K562 (cell line): Measurements from ENCODE around the gene SRCAP. TPM values are rescaled to one million over a fixed set of nuclear protein-coding genes. Genes with fewer than 3 reads are reported as not detected.
A peak's percentile ranks its signal among the peaks of the same experiment; 100 is the strongest.

Experiments used
- ATF1 ChIP-seq, 2 experiments: fragments of 450-650 bp in 1 of 2; IDR thresholded peaks; 2 replicates each; pipeline ENCODE4 v1.6.1; 2016; ENCODE audit warnings: missing compliant biosample characterization in 1 of 2, missing genetic modification characterization in 1 of 2
- E2F3 ChIP-seq: fragments of 250-450 bp; sonication (Bioruptor Pico); IDR thresholded peaks from 2 replicates; pipeline ENCODE4 v1.4.0; 2020; ENCODE audit warnings: mild to moderate bottlenecking
- NFE2 ChIP-seq: IDR thresholded peaks from 2 replicates; pipeline ENCODE4 v1.6.1; 2014; ENCODE audit warnings: antibody characterized with exemption, low read depth
- NFRKB ChIP-seq: fragments of 450-650 bp; IDR thresholded peaks from 2 replicates; pipeline ENCODE4 v1.6.1; 2016; ENCODE audit warnings: low read depth
- polyA plus RNA-seq, 8 experiments: library from polyadenylated mRNA; depleted of rRNA in 4 of 8; stranded (reverse) in 5 of 8; unstranded in 3 of 8; fragments of >200 nt; fragmentation: Nextera tagmentation in 2 of 8; fragmentation: Illumina TruSeq in 1 of 8; extraction: Ambion mirVana in 2 of 8; extraction: Trizol in 1 of 8; gene quantifications; 2 replicates each; pipeline versions ENCODE4 v1.2.1 to v1.2.3, GENCODE V29; 2011 to 2014; ENCODE audit warnings: inconsistent platforms in 1 of 8, missing spikeins in 1 of 8
- total RNA-seq, 7 experiments: library from RNA; depleted of rRNA in 6 of 7; stranded (reverse); fragments of >200 nt in 6 of 7; fragmentation: Illumina TruSeq in 2 of 7; extraction: Trizol in 2 of 7; gene quantifications; 2 replicates each; pipeline versions ENCODE4 v1.2.1 to v1.2.3, GENCODE V29; 2011 to 2021; ENCODE audit warnings: low replicate concordance in 1 of 7
- TF ChIP-seq, protein P1 (sequence below): IDR thresholded peaks from 3 replicates; pipeline ENCODE4 v1.6.1; 2011; ENCODE audit warnings: borderline replicate concordance, mild to moderate bottlenecking, moderate library complexity; ENCODE audit not compliant: insufficient read length; ENCODE audit errors: extremely low read depth
- TF ChIP-seq, protein P2 (sequence below): fragments of 250-450 bp; sonication (Bioruptor Pico); IDR thresholded peaks from 2 replicates; pipeline ENCODE4 v1.4.0; 2020; ENCODE audit warnings: mild to moderate bottlenecking, moderate library complexity
- TF ChIP-seq, protein P3 (sequence below), 2 experiments: fragments of 450-650 bp; formaldehyde crosslinking in 1 of 2; IDR thresholded peaks; 2 replicates each; pipeline versions ENCODE4 v1.4.0 to v1.6.1; 2014 to 2020; ENCODE audit warnings: mild to moderate bottlenecking in 2 of 2, borderline replicate concordance in 1 of 2, low read depth in 1 of 2

Gene SRCAP
- total and polyA plus RNA-seq, 9 of the 15 experiments (the other 6 are each of a cell fraction or from before 2014, with no cell fraction given) = 0.21 to 62.6 (median 5.8) TPM

DNA sequence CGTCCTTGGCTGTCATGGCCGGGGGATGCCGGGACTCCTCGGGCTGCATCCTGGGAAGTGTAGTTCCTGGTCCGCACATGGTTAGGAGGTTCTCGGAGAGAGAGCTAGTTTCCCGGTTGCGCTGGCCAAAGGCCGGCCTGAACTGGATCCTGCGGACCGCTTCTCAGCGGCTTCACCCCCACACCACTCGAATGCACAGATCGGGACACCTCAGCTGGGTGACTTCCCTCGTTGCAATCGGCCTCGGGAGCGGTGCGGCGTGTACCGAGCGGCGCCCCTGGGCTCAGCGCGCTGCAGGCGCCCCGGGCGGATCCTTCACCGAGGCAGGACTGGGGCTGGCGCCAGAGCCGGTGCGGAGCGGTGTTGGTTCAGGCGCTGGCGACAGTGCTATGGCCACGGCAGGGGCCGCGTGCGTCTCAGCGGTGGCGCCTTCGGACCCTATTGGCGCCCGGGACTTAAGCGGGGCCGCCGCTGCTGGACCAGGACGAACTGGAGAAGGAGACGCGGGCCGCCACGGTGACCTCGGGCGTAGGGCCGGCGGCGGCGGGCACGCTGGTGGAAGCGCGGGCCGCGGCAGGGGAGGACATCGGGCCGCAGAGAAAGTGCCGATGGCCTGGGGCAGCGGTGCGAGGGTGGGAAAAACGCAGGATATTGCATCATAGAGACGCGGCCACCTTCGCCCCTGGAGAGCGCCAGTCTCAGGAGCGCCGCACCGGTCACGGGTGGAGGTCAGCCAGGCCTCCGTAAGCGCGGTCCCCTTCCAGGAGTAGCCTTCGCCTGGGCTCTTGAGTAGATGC lies 76.6 kb downstream of the SRCAP start (continued):
- TF ChIP-seq, protein P1, sequence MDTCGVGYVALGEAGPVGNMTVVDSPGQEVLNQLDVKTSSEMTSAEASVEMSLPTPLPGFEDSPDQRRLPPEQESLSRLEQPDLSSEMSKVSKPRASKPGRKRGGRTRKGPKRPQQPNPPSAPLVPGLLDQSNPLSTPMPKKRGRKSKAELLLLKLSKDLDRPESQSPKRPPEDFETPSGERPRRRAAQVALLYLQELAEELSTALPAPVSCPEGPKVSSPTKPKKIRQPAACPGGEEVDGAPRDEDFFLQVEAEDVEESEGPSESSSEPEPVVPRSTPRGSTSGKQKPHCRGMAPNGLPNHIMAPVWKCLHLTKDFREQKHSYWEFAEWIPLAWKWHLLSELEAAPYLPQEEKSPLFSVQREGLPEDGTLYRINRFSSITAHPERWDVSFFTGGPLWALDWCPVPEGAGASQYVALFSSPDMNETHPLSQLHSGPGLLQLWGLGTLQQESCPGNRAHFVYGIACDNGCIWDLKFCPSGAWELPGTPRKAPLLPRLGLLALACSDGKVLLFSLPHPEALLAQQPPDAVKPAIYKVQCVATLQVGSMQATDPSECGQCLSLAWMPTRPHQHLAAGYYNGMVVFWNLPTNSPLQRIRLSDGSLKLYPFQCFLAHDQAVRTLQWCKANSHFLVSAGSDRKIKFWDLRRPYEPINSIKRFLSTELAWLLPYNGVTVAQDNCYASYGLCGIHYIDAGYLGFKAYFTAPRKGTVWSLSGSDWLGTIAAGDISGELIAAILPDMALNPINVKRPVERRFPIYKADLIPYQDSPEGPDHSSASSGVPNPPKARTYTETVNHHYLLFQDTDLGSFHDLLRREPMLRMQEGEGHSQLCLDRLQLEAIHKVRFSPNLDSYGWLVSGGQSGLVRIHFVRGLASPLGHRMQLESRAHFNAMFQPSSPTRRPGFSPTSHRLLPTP = no peak
- TF ChIP-seq, protein P2, sequence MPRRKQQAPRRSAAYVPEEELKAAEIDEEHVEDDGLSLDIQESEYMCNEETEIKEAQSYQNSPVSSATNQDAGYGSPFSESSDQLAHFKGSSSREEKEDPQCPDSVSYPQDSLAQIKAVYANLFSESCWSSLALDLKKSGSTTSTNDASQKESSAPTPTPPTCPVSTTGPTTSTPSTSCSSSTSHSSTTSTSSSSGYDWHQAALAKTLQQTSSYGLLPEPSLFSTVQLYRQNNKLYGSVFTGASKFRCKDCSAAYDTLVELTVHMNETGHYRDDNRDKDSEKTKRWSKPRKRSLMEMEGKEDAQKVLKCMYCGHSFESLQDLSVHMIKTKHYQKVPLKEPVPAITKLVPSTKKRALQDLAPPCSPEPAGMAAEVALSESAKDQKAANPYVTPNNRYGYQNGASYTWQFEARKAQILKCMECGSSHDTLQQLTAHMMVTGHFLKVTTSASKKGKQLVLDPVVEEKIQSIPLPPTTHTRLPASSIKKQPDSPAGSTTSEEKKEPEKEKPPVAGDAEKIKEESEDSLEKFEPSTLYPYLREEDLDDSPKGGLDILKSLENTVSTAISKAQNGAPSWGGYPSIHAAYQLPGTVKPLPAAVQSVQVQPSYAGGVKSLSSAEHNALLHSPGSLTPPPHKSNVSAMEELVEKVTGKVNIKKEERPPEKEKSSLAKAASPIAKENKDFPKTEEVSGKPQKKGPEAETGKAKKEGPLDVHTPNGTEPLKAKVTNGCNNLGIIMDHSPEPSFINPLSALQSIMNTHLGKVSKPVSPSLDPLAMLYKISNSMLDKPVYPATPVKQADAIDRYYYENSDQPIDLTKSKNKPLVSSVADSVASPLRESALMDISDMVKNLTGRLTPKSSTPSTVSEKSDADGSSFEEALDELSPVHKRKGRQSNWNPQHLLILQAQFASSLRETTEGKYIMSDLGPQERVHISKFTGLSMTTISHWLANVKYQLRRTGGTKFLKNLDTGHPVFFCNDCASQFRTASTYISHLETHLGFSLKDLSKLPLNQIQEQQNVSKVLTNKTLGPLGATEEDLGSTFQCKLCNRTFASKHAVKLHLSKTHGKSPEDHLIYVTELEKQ = 0 out of 2 replicates have a peak, but pooled peaks have one; percentile 43
- peak; percentile 72; the same call in 1 of the 2 replicates for TF ChIP-seq E2F3 (CRISPR knock-in tag)
- TF ChIP-seq NFRKB = 0 out of 2 replicates have a peak, but pooled peaks have one; percentile 50
- TF ChIP-seq, protein P3, sequence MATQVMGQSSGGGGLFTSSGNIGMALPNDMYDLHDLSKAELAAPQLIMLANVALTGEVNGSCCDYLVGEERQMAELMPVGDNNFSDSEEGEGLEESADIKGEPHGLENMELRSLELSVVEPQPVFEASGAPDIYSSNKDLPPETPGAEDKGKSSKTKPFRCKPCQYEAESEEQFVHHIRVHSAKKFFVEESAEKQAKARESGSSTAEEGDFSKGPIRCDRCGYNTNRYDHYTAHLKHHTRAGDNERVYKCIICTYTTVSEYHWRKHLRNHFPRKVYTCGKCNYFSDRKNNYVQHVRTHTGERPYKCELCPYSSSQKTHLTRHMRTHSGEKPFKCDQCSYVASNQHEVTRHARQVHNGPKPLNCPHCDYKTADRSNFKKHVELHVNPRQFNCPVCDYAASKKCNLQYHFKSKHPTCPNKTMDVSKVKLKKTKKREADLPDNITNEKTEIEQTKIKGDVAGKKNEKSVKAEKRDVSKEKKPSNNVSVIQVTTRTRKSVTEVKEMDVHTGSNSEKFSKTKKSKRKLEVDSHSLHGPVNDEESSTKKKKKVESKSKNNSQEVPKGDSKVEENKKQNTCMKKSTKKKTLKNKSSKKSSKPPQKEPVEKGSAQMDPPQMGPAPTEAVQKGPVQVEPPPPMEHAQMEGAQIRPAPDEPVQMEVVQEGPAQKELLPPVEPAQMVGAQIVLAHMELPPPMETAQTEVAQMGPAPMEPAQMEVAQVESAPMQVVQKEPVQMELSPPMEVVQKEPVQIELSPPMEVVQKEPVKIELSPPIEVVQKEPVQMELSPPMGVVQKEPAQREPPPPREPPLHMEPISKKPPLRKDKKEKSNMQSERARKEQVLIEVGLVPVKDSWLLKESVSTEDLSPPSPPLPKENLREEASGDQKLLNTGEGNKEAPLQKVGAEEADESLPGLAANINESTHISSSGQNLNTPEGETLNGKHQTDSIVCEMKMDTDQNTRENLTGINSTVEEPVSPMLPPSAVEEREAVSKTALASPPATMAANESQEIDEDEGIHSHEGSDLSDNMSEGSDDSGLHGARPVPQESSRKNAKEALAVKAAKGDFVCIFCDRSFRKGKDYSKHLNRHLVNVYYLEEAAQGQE (IDR thresholded peaks at IDR 0.05; ENCODE audit: borderline replicate concordance) = peak; percentile 100
- TF ChIP-seq, protein P3 (CRISPR knock-in tag; IDR thresholded peaks at IDR 0.05; ENCODE audit: low read depth) = peak; percentile 82
- TF ChIP-seq ATF1 (CRISPR knock-in tag; IDR thresholded peaks at IDR 0.05) = no peak
- TF ChIP-seq ATF1 (tag; IDR thresholded peaks at IDR 0.05) = peak; percentile 80
- peak; percentile 14; the same call in 1 of the 2 replicates for TF ChIP-seq NFE2
